ENCODE results near the gene NFIB. TPM values are rescaled to one million over a fixed set of nuclear protein-coding genes. Genes with fewer than 3 reads are reported as not detected.

The NFIB gene
- total and polyA plus RNA-seq, 8 donors = 6.7 to 624 (median 71.4) TPM

- H3K4me1 ChIP-seq = peaks cover 17 to 88% (median 48%) of the 10 kb centered on the region in 4 donors
- H3K27ac ChIP-seq = no peak overlapping the region
- H3K36me3 ChIP-seq = no peaks in the 10 kb centered on the region
- H3K4me3 ChIP-seq = no peak overlapping the region
- no peaks in the 10 kb centered on the region for H3K27me3 ChIP-seq
- DNase-seq = no peak
- no peaks in the 10 kb centered on the region for H3K9me3 ChIP-seq
- 50 to 86% (median 62%) methylated on average over 1 of the region's 1 CpG for WGBS, 5 donors
- TF ChIP-seq EP300 (IDR thresholded peaks at IDR 0.05) (no peak), POLR2A (IDR thresholded peaks at IDR 0.05) (no peak), POLR2AphosphoS5 (IDR thresholded peaks at IDR 0.05) (no peak)
- TF ChIP-seq, protein P1, sequence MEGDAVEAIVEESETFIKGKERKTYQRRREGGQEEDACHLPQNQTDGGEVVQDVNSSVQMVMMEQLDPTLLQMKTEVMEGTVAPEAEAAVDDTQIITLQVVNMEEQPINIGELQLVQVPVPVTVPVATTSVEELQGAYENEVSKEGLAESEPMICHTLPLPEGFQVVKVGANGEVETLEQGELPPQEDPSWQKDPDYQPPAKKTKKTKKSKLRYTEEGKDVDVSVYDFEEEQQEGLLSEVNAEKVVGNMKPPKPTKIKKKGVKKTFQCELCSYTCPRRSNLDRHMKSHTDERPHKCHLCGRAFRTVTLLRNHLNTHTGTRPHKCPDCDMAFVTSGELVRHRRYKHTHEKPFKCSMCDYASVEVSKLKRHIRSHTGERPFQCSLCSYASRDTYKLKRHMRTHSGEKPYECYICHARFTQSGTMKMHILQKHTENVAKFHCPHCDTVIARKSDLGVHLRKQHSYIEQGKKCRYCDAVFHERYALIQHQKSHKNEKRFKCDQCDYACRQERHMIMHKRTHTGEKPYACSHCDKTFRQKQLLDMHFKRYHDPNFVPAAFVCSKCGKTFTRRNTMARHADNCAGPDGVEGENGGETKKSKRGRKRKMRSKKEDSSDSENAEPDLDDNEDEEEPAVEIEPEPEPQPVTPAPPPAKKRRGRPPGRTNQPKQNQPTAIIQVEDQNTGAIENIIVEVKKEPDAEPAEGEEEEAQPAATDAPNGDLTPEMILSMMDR (IDR thresholded peaks at IDR 0.05) = no peak
- intact Hi-C loops (cut with DNase I; ENCODE audit: low total_unique reads) = loop anchor here (10.0 kb wide), 1 partner anchor 52 kb away; no protein-coding TSS in a partner anchor
Observed at GRCh38 chr9:14246951-14247350, 67.0 kb downstream of the NFIB start.

DNA sequence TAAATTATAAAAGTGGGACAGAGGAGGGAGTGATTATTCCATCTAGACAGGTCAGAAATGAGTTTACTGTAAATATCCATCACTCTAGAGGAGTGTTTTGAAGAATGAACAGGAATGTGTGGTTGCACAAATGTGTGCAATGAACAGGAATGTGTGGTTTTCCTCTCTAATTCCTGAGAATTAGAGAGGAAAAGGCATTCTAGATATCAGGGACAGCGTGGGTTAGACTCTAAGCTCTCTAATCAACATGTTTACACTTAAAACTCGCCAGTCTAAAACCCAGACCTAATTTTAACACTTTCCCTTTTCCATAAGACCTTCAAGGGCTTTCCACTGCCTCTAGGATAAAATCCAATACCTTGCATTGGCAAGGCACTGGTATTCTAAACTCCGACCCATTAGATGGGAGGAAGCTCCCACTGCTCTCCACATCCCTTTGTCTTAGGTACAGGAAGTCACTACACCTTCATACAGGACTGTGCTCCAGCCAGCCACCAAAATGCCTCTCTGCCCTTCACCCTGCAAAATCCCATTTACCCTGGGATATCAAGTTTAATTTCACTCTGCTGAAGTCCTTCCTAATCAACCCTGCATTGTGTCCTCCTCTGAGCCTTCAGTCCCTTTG lies 67.9 kb downstream of the NFIB start:
- no peaks in the 10 kb centered on the region for H3K36me3 ChIP-seq
- H3K27me3 ChIP-seq = no peaks in the 10 kb centered on the region
- no peaks in the 10 kb centered on the region for H3K9me3 ChIP-seq
- intact Hi-C loops (cut with DNase I; ENCODE audit: low total_unique reads) = loop anchor here (10.0 kb wide), 1 partner anchor 51 kb away; no protein-coding TSS in a partner anchor
- TF ChIP-seq POLR2AphosphoS5 (IDR thresholded peaks at IDR 0.05) (no peak), POLR2A (IDR thresholded peaks at IDR 0.05) (no peak), EP300 (IDR thresholded peaks at IDR 0.05) (no peak)
- TF ChIP-seq, protein P1 (IDR thresholded peaks at IDR 0.05) = no peak
- H3K27ac ChIP-seq = no peak overlapping the region
- peaks cover 7 to 88% (median 41%) of the 10 kb centered on the region in 4 donors for H3K4me1 ChIP-seq
- no peak for DNase-seq
- whole genome bisulfite sequencing, 5 donors = 52 to 79% (median 60%) methylated on average over 3 of the region's 3 CpGs
- H3K4me3 ChIP-seq = no peak overlapping the region

DNA sequence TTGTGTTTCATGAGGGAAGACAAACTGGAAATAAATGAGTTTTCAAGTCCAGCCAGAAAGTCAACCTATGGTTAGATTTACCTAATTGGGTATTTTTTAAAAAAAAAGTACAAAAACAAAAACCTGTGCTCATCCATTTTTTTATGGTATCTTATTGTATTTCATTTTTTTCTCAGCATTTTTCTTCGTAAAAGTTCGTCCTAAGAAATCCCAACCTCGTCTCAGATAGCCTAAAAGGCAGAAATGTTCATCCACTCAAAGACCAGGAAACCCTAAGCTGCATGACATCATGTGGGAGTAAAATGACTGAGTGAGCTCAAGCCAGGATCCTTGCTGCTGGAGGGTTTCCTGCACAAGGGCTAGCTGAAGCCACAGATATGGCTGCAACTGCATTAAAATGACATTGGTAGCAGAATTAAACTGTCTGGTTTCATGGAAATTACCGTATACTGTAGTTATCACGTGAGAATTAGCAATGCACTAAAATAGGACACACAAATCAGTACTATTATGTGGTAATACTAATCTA lies 70.4 kb downstream of the NFIB start:
- peaks cover 0 to 90% (median 44%) of the 10 kb centered on the region in 4 donors for H3K4me1 ChIP-seq
- no peak for TF ChIP-seq POLR2A (IDR thresholded peaks at IDR 0.05)
- no peak for TF ChIP-seq POLR2AphosphoS5 (IDR thresholded peaks at IDR 0.05)
- TF ChIP-seq, protein P1 (IDR thresholded peaks at IDR 0.05) = no peak
- TF ChIP-seq EP300 (IDR thresholded peaks at IDR 0.05) = no peak
- H3K36me3 ChIP-seq = no peaks in the 10 kb centered on the region
- intact Hi-C loops (cut with DNase I; ENCODE audit: low total_unique reads) = loop anchor here (10.0 kb wide), 1 partner anchor 49 kb away; no protein-coding TSS in a partner anchor
- peak in 1 of 2 donors; percentile 38 for DNase-seq
- no peaks in the 10 kb centered on the region for H3K9me3 ChIP-seq
- no peak overlapping the region for H3K27ac ChIP-seq
- H3K4me3 ChIP-seq = no peak overlapping the region
- 78 to 95% (median 84%) methylated on average over 5 of the region's 5 CpGs for whole genome bisulfite sequencing, 5 donors
- H3K27me3 ChIP-seq = no peaks in the 10 kb centered on the region

GRCh38 chr9:14242150-14242805 lies 71.7 kb downstream of the NFIB start:
- H3K27me3 ChIP-seq = no peaks in the 10 kb centered on the region
- H3K27ac ChIP-seq = no peak overlapping the region
- no peaks in the 10 kb centered on the region for H3K9me3 ChIP-seq
- TF ChIP-seq EP300 (IDR thresholded peaks at IDR 0.05) (no peak), POLR2A (IDR thresholded peaks at IDR 0.05) (no peak)
- TF ChIP-seq, protein P1 (IDR thresholded peaks at IDR 0.05) = no peak
- no peak for DNase-seq
- intact Hi-C loops (cut with DNase I; ENCODE audit: low total_unique reads) = loop anchor here (10.0 kb wide), 1 partner anchor 47 kb away; no protein-coding TSS in a partner anchor
- peaks cover 0 to 94% (median 50%) of the 10 kb centered on the region in 4 donors for H3K4me1 ChIP-seq
- H3K4me3 ChIP-seq = no peak overlapping the region
- H3K36me3 ChIP-seq = no peaks in the 10 kb centered on the region

Measured in stomach (tissue), 9 donors.